Suprapubic skin (tissue), 4 donors: ENCODE data around the gene MEI1. TPM values are rescaled to one million over a fixed set of nuclear protein-coding genes. Genes with fewer than 3 reads are reported as not detected.
"Not testable (repeated sequence)": the region's sequence is repeated elsewhere in the genome, so short reads cannot be mapped to it uniquely, and the experiment has no call there.

Experiments
- DNase-seq, 2 donors: peaks; one replicate each; pipeline ENCODE4 v3.0.0-alpha.2; 2019; ENCODE audit warnings: low spot score in 2 of 2
- H3K27ac ChIP-seq: fragments of 200-600 bp; sonication (generic); one replicate; pipeline ENCODE4 v1.5.1; 2019
- H3K27me3 ChIP-seq: fragments of 200-600 bp; sonication (generic); one replicate; pipeline ENCODE4 v1.5.1; 2019
- H3K36me3 ChIP-seq: fragments of 200-600 bp; sonication (generic); one replicate; pipeline ENCODE4 v1.5.1; 2019
- H3K4me1 ChIP-seq: fragments of 200-600 bp; sonication (generic); one replicate; pipeline ENCODE4 v1.5.1; 2019
- H3K4me3 ChIP-seq: fragments of 200-600 bp; sonication (generic); one replicate; pipeline ENCODE4 v1.5.1; 2019; ENCODE audit warnings: mild to moderate bottlenecking
- H3K9me3 ChIP-seq: fragments of 200-600 bp; sonication (generic); one replicate; pipeline ENCODE4 v1.5.1; 2019
- CTCF ChIP-seq, 2 donors: fragments of 200-600 bp in 1 of 2; fragments of 450-650 bp in 1 of 2; sonication (generic) in 1 of 2; IDR thresholded peaks; one replicate each; pipeline ENCODE4 v1.5.1; 2016 to 2019; ENCODE audit warnings: antibody characterized with exemption in 2 of 2, mild to moderate bottlenecking in 1 of 2, moderate library complexity in 1 of 2
- EP300 ChIP-seq: sonication (generic); formaldehyde crosslinking; IDR thresholded peaks from one replicate; pipeline ENCODE4 v1.6.1; 2017; ENCODE audit warnings: antibody characterized with exemption
- POLR2A ChIP-seq, 2 donors: fragments of 450-650 bp; IDR thresholded peaks; one replicate each; pipeline ENCODE4 v1.6.1; 2017; ENCODE audit warnings: antibody characterized with exemption in 2 of 2, mild to moderate bottlenecking in 2 of 2, moderate library complexity in 2 of 2
- POLR2AphosphoS5 ChIP-seq, 3 donors: sonication (generic); formaldehyde crosslinking; IDR thresholded peaks; one replicate each; pipeline ENCODE4 v1.6.1; 2017; ENCODE audit warnings: antibody characterized with exemption in 3 of 3
- WGBS: methylation state at CpG from one replicate; pipeline ENCODE4 v1.1.5; 2018; 5-methylcytosine and 5-hydroxymethylcytosine counted together
- total RNA-seq, 4 donors: library from RNA; depleted of rRNA; stranded (reverse); fragments of >200 nt; gene quantifications; one replicate each; pipeline ENCODE4 v1.1.0, GENCODE V29; 2016

Gene MEI1
- total RNA-seq, 4 donors from 2014 or later, result 0.72 to 5.0 TPM; not detected in 2

GRCh38 chr22:41831828-41832552 is 132.7 kb downstream of the MEI1 start:
- H3K4me3 ChIP-seq, result peak overlapping the region; percentile 85
- 9% methylated on average over 17 of the region's 17 CpGs for WGBS
- H3K36me3 ChIP-seq, result no peaks in the 10 kb centered on the region
- DNase-seq, result no peak
- H3K27me3 ChIP-seq, result no peaks in the 10 kb centered on the region
- no peaks in the 10 kb centered on the region for H3K9me3 ChIP-seq
- peak overlapping the region; percentile 92 for H3K27ac ChIP-seq
- peaks cover 30% of the 10 kb centered on the region for H3K4me1 ChIP-seq
- no peak for TF ChIP-seq CTCF (IDR thresholded peaks at IDR 0.05)

GRCh38 chr22:41832553-41833368 is 133.5 kb downstream of the MEI1 start, which contains the start of gene SREBF2:
TSS of gene SREBF2 (plus strand) at chr22:41833105. CDS start at chr22:41833271, 166 bp downstream.
- WGBS, result 0% methylated on average over 14 of the region's 75 CpGs
- DNase-seq, result peak; percentile 99 to 100
- no peaks in the 10 kb centered on the region for H3K9me3 ChIP-seq
- H3K27me3 ChIP-seq, result no peaks in the 10 kb centered on the region
- peaks cover 28% of the 10 kb centered on the region for H3K4me1 ChIP-seq
- peak within 1 kb of the TSS; percentile 92 for H3K27ac ChIP-seq
- peak within 1 kb of the TSS; percentile 85 for H3K4me3 ChIP-seq
- TF ChIP-seq POLR2A (IDR thresholded peaks at IDR 0.05), result peak; percentile 14 to 45
- no peak for TF ChIP-seq CTCF (IDR thresholded peaks at IDR 0.05)
- TF ChIP-seq POLR2AphosphoS5 (IDR thresholded peaks at IDR 0.05), result peak in 2 of 3 donors; percentile 55 to 88
- no peaks in the 10 kb centered on the region for H3K36me3 ChIP-seq

- Histone ChIP-seq H3K27ac (peak overlapping the region; percentile 92), H3K4me3 (peak overlapping the region; percentile 85), H3K4me1 (peaks cover 31% of the 10 kb centered on the region), H3K27me3 (no peaks in the 10 kb centered on the region), H3K36me3 (no peaks in the 10 kb centered on the region), H3K9me3 (no peaks in the 10 kb centered on the region)
- DNase-seq, result peak; percentile 80 to 86
- WGBS, result 3% methylated on average over 8 of the region's 86 CpGs
- TF ChIP-seq EP300 (no peak), POLR2AphosphoS5 (IDR thresholded peaks at IDR 0.05) (no peak), CTCF (IDR thresholded peaks at IDR 0.05) (no peak), POLR2A (IDR thresholded peaks at IDR 0.05) (no peak)
Observed at GRCh38 chr22:41833369-41834004, 134.2 kb downstream of the MEI1 start.

- no peak for DNase-seq
- no peaks in the 10 kb centered on the region for H3K36me3 ChIP-seq
- TF ChIP-seq EP300 (no peak), POLR2AphosphoS5 (IDR thresholded peaks at IDR 0.05) (no peak), POLR2A (IDR thresholded peaks at IDR 0.05) (no peak), CTCF (IDR thresholded peaks at IDR 0.05) (no peak)
- H3K9me3 ChIP-seq, result no peaks in the 10 kb centered on the region
- 25% methylated on average over 14 of the region's 14 CpGs for WGBS
- peak overlapping the region; percentile 85 for H3K4me3 ChIP-seq
- peak overlapping the region; percentile 92 for H3K27ac ChIP-seq
- H3K27me3 ChIP-seq, result no peaks in the 10 kb centered on the region
- H3K4me1 ChIP-seq, result peaks cover 39% of the 10 kb centered on the region
Observed at GRCh38 chr22:41834005-41834944, 135.0 kb downstream of the MEI1 start.

GRCh38 chr22:41835462-41835861 is 136.2 kb downstream of the MEI1 start:
- not testable (repeated sequence) for H3K9me3 ChIP-seq, H3K27ac ChIP-seq, H3K27me3 ChIP-seq, DNase-seq, H3K36me3 ChIP-seq, H3K4me3 ChIP-seq
- peaks cover 51% of the 10 kb centered on the region for H3K4me1 ChIP-seq
- WGBS, result 70% methylated on average over 7 of the region's 8 CpGs
